ENCODE measurements around the gene RAB25.
"Not testable (repeated sequence)": the region's sequence is repeated elsewhere in the genome, so short reads cannot be mapped to it uniquely, and the experiment has no call there.

Gene RAB25

DNA sequence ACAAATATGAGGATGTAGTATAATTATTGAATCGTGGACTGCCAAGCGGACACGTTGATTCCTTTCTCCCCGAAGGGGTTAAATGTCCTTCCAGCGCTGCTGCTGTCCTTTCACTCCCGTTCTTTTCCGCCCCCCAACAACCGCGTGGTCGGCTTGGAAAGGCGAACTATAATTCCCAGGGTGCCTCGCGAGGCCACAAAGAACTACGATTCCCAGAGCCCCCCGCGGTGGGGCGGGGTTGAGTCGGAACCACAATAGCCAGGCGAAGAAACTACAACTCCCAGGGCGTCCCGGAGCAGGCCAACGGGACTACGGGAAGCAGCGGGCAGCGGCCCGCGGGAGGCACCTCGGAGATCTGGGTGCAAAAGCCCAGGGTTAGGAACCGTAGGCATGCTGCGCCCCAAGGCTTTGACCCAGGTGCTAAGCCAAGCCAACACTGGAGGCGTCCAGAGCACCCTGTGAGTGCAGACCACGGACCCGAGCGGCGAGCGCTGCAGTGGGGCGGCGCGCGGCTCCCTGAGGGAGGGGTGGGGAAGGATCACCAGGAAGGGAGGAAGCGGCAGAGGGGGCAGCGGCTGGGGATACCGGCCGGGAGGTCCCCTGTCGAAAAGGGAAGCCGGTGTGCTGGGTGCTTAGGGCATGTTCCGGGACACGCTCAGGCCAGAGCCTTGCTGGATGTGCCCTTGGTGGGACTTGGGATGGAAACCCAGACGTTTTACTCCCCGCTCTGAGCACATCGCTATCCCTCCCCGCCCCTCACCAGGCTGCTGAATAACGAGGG lies 6.3 kb upstream of the RAB25 start, which contains the start of gene LAMTOR2:
Gene LAMTOR2 (plus strand): TSS at position 283 of the 781 bp plus-strand sequence. CDS start 108 bp downstream, at position 391.
- peak; percentile 79 to 99 (median 97) for DNase-seq

DNA sequence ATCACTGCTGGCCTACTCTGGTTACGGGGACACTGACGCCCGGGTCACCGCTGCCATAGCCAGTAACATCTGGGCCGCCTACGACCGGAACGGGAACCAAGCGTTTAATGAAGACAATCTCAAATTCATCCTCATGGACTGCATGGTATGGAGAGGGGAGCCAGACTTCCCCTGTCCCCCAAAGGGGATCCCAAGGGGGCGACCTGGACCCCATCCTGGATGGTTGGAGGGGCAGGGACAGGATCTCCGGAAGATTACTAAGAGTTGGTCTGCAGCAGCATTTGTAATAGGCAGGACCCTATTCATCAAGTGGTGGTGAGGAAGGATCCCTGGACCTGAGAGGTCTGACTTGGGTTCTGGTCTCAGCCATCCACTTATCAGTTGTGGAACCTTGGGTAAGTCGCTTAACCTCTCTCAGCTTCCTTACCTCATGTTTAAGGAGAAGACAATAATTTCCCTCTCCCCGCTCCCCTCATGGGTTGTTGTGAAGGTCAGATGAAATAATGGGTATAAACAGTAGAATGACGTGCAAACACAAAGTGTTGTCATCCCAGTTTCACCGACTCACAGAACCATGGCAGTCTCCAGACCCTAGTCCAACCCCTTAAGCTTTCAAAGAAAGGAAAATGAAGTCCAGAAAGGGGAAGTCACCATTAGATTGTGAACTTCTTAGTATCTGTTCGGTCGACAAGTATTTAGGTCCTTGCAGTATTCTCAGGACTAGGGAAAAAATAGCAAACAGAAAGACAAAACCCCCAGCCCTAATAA lies 5.5 kb upstream of the RAB25 start:
- DNase-seq = peak in 2 of 56 donors; percentile 33 to 48

GRCh38 chr1:156056326-156056849 lies 4.6 kb upstream of the RAB25 start:
- DNase-seq = no peak

DNA sequence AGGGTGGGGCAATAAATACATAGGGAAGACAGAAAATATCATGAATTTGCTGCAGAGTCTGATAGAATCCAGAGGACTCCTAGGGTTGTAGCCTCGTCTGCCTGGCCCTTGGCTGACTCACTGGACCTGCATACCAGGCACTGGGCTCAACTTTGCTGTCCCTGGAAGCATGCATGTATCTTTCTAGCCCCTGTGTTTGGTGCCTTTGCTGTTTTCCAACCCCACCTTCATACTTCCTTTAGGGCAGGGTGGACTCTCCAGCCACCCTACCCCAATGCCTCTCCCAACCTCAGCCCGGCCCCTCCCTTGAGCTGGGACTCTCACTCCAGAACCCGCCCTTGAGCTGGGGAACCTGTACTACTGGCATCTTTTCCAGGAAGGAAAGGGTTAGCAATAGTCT lies 1.2 kb downstream of the RAB25 start:
- no peak for DNase-seq

GRCh38 chr1:156063997-156064285 lies 3.0 kb downstream of the RAB25 start:
- no peak for DNase-seq

GRCh38 chr1:156064615-156065014 lies 3.7 kb downstream of the RAB25 start:
- no peak for DNase-seq

DNA sequence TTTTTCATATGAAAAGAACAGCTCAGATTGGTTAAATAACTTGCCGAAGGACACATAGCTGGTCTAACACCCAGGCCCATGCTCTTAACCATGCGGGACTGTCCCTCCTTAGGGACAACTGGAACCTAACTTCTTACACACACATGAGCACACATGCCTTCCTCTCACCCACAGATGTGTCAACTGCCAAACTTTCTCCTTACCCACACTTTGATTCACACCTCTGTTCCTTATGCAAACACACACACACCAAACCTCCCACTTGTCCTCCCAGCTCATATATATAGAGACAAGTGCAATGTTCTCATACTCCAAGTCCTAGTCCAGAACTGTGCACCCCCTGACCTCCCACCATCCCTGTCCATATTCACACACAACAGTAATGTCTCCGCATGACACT lies 4.3 kb downstream of the RAB25 start:
- DNase-seq = peak in 1 of 56 donors; percentile 24

- DNase-seq = no peak
These were observed 4.9 kb downstream of the RAB25 start for GRCh38 chr1:156065871-156066270.

GRCh38 chr1:156067262-156067661 lies 6.3 kb downstream of the RAB25 start:
- no peak for DNase-seq

- DNase-seq = no peak
These were observed 8.8 kb downstream of the RAB25 start for GRCh38 chr1:156069490-156070455.

DNA sequence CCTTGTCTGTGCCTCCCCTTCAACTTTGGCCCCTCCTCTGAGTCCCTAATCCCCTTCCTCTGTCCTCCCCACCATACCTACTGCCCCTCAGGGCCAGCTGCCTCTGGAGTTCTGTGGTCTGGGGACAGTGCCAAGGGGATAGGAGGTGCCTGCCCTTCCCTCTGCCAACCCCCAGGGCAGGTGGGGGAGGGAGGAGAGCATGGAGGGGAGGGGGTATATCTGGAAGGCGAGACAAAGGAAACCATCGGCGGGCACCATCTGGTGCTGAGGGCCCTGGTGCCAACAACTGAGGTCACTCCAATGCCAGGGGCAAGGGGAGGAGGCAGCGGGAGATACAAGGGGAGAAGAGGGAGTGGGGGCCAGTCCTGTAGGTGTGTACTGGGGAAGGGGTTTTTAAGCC lies 9.6 kb downstream of the RAB25 start:
- peak in 1 of 56 donors; percentile 13 for DNase-seq

GRCh38 chr1:156071332-156071816 lies 10.4 kb downstream of the RAB25 start:
- DNase-seq = not testable (repeated sequence)

- DNase-seq = no peak
These were observed 11.3 kb downstream of the RAB25 start for GRCh38 chr1:156072251-156072650.

DNA sequence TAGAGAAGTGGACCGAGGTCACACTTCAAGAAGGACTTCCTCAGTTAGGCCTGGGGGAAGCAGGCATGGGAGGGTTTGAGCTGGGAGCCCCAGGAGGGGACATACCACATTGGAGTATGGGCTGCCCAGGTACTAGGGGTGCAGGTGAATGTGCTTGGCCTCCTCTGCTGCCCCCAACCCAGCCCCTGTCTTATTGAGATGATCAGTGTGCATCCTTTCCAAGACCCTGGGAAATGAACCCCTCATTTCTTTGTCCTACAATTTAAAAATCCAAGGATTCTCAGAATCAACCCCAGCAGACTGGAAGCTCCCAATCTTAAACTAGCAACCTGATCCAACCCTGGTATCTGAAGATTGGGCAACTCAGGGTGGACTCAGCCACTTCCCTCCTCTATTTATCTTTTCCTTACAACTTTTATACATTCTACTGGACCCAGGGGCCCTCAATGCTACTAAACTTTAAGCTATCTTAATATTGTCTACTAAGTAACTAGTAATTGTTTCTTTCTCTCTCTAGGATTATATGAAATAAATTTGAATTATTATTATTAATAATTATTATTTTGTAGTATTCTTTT lies 12.2 kb downstream of the RAB25 start:
- DNase-seq = no peak

- DNase-seq = no peak
These were observed 12.8 kb downstream of the RAB25 start for GRCh38 chr1:156073740-156074139.

GRCh38 chr1:156074661-156075060 lies 13.7 kb downstream of the RAB25 start:
- no peak for DNase-seq

- DNase-seq = no peak
These were observed 14.2 kb downstream of the RAB25 start for GRCh38 chr1:156075162-156075561.

GRCh38 chr1:156075775-156076204 lies 14.8 kb downstream of the RAB25 start:
- DNase-seq = no peak

GRCh38 chr1:156076609-156077429 lies 15.9 kb downstream of the RAB25 start:
- peak in 4 of 56 donors; percentile 5 to 30 (median 8) for DNase-seq

- no peak for DNase-seq
These were observed 16.4 kb downstream of the RAB25 start for GRCh38 chr1:156077430-156077760.

Data from amygdala (tissue), 56 donors.